Endothelial cell of umbilical vein (primary cell): ENCODE results near the gene RALGAPA1. TPM values are rescaled to one million over a fixed set of nuclear protein-coding genes. Genes with fewer than 3 reads are reported as not detected.
A peak's percentile ranks its signal among the peaks of the same experiment; 100 is the strongest.

Experiments used
- BruUV-seq: library from RNA; stranded (reverse); fragments of 400-500 nt; replicated peaks from 2 replicates; lab custom pipeline; 2021; lab: Mats Ljungman, UMichigan
- CTCF ChIA-PET: fragments of 300-600, 350-600 bp; sonication (Branson Sonifier 250); formaldehyde crosslinking; loops from one replicate; lab custom pipeline; 2021; ENCODE audit warnings: antibody characterized with exemption, inconsistent platforms; lab: Charles Lee
- POLR2A ChIA-PET: fragments of 300-600, 350-600 bp; sonication (Branson Sonifier 250); formaldehyde crosslinking; loops from one replicate; lab custom pipeline; 2021; ENCODE audit warnings: antibody characterized with exemption, inconsistent platforms; lab: Charles Lee
- DNase-seq: peaks from one replicate; pipeline ENCODE4 v3.0.0-alpha.2; 2011; ENCODE audit warnings: low read depth, low spot score
- FAIRE-seq: peaks from 2 replicates; lab custom pipeline; 2011; peaks lifted over from hg19 to GRCh38; lab: Jason Lieb, UNC
- H2AFZ ChIP-seq: 2 replicates; pipeline ENCODE4 v1.6.0; 2012; ENCODE audit warnings: low read depth, low read length, control low read depth, inconsistent platforms
- H3K27ac ChIP-seq: 2 replicates; pipeline ENCODE4 v1.5.1; 2011; ENCODE audit warnings: low read depth, mild to moderate bottlenecking, control low read depth, low read length, moderate library complexity; ENCODE audit not compliant: insufficient read depth
- H3K27me3 ChIP-seq, 2 experiments: 2 replicates each; pipeline versions ENCODE4 v1.6.0 to v1.6.1; 2011; ENCODE audit warnings: low read length in 2 of 2, mixed read lengths in 1 of 2; ENCODE audit not compliant: control insufficient read depth in 2 of 2, insufficient read depth in 2 of 2
- H3K36me3 ChIP-seq, 2 experiments: 2 replicates in 1 of 2; 3 replicates in 1 of 2; pipeline ENCODE4 v1.5.1; 2011; ENCODE audit warnings: low read length in 2 of 2, mild to moderate bottlenecking in 1 of 2, moderate library complexity in 1 of 2; ENCODE audit not compliant: control insufficient read depth in 2 of 2, insufficient read depth in 2 of 2; ENCODE audit errors: extremely low read depth in 1 of 2
- H3K4me1 ChIP-seq: 3 replicates; pipeline ENCODE4 v1.5.1; 2011; ENCODE audit warnings: mild to moderate bottlenecking, low read length; ENCODE audit not compliant: control insufficient read depth, insufficient read depth; ENCODE audit errors: extremely low read depth
- H3K4me2 ChIP-seq: 2 replicates; pipeline ENCODE4 v1.6.1; 2011; ENCODE audit warnings: low read length, control low read depth, mixed read lengths; ENCODE audit not compliant: insufficient read depth
- H3K4me3 ChIP-seq, 3 experiments: fragments of 200-600 bp in 1 of 3; sonication (generic), shearing (Covaris generic) in 1 of 3; replicated peaks in 1 of 3; 2 replicates each; pipeline ENCODE4 v1.5.1; 2011 to 2016; ENCODE audit warnings: control low read depth in 3 of 3, low read length in 3 of 3, mild to moderate bottlenecking in 2 of 3, inconsistent platforms in 1 of 3, low read depth in 1 of 3, moderate library complexity in 1 of 3; ENCODE audit not compliant: insufficient read depth in 1 of 3
- H3K79me2 ChIP-seq: 2 replicates; pipeline ENCODE4 v1.6.0; 2012; ENCODE audit warnings: low read length, inconsistent platforms; ENCODE audit not compliant: control insufficient read depth, insufficient read depth
- H3K9ac ChIP-seq: replicated peaks from 2 replicates; pipeline ENCODE3; 2011; ENCODE audit warnings: low read length, control low read depth; ENCODE audit not compliant: insufficient read depth; ENCODE audit errors: extremely low read depth
- H3K9me1 ChIP-seq: replicated peaks from 3 replicates; pipeline ENCODE4 v1.6.0; 2011; ENCODE audit warnings: mild to moderate bottlenecking, low read length; ENCODE audit not compliant: control insufficient read depth, insufficient read depth; ENCODE audit errors: extremely low read depth
- H3K9me3 ChIP-seq: replicated peaks from 2 replicates; pipeline ENCODE4 v1.5.1; 2012; ENCODE audit warnings: low read length, inconsistent platforms; ENCODE audit not compliant: control insufficient read depth, insufficient read depth
- H4K20me1 ChIP-seq: replicated peaks from 2 replicates; pipeline ENCODE3; 2011; ENCODE audit warnings: mild to moderate bottlenecking, low read length; ENCODE audit not compliant: control insufficient read depth, insufficient read depth; ENCODE audit errors: extremely low read depth
- EZH2 ChIP-seq: IDR thresholded peaks from 2 replicates; pipeline ENCODE4 v1.6.1; 2012; ENCODE audit warnings: borderline replicate concordance, low read depth, mild to moderate bottlenecking, moderate library complexity, low read length, inconsistent platforms; ENCODE audit not compliant: severe bottlenecking
- FOS ChIP-seq: IDR thresholded peaks from 2 replicates; pipeline ENCODE4 v1.6.1; 2011; ENCODE audit warnings: mild to moderate bottlenecking, low read length, moderate library complexity, borderline replicate concordance; ENCODE audit not compliant: insufficient read depth
- GATA2 ChIP-seq: IDR thresholded peaks from 2 replicates; pipeline ENCODE4 v1.7.0; 2011; ENCODE audit warnings: low read depth, mild to moderate bottlenecking, moderate library complexity, mixed read lengths, low read length; ENCODE audit not compliant: insufficient read length, insufficient read depth
- JUN ChIP-seq: IDR thresholded peaks from 2 replicates; pipeline ENCODE4 v1.6.1; 2011; ENCODE audit warnings: borderline replicate concordance, low read depth; ENCODE audit not compliant: insufficient read length, insufficient read depth
- MAX ChIP-seq: IDR thresholded peaks from 2 replicates; pipeline ENCODE4 v1.6.1; 2011; ENCODE audit not compliant: insufficient read depth, insufficient read length
- MYC ChIP-seq: IDR thresholded peaks from one replicate; pipeline ENCODE4 v1.6.1; 2011; ENCODE audit warnings: mild to moderate bottlenecking, low read depth, low read length
- POLR2A ChIP-seq: IDR thresholded peaks from 2 replicates; pipeline ENCODE4 v1.6.1; 2012; ENCODE audit warnings: low read depth, mild to moderate bottlenecking, control low read depth, low read length
- POLR2AphosphoS5 ChIP-seq: IDR thresholded peaks from 2 replicates; pipeline ENCODE4 v1.6.1; 2012; ENCODE audit warnings: low read depth, mild to moderate bottlenecking, control low read depth, low read length, moderate library complexity; ENCODE audit not compliant: insufficient read depth
- dilution Hi-C: fragments of 300-500 bp; cut with MboI; formaldehyde crosslinking; loops from one replicate; pipeline ENCODE4 v1.15.0; 2019; ENCODE audit warnings: low sequenced_read_pairs; ENCODE audit not compliant: extremely low pct_ligation_motif_present
- intact Hi-C: fragments of 100-400 bp; cut with micrococcal nuclease; formaldehyde crosslinking; loops from one replicate; pipeline ENCODE4 v1.10.0; 2022
- polyA plus RNA-seq, 4 experiments: library from polyadenylated mRNA; depleted of rRNA in 3 of 4; stranded (reverse) in 3 of 4; unstranded in 1 of 4; fragments of >200 nt; gene quantifications; 2 replicates each; pipeline versions ENCODE4 v1.2.1 to v1.2.3, GENCODE V29; 2011 to 2012; ENCODE audit warnings: missing spikeins in 1 of 4
- total RNA-seq: library from RNA; stranded (reverse); gene quantifications from 2 replicates; pipeline ENCODE4 v1.2.3, GENCODE V29; 2021
- TF ChIP-seq, protein P1 (sequence below), 2 donors: IDR thresholded peaks; 1 replicate in 1 of 2; 2 replicates in 1 of 2; pipeline ENCODE4 v1.5.1; 2011; ENCODE audit warnings: low read length in 2 of 2, mild to moderate bottlenecking in 2 of 2, moderate library complexity in 2 of 2, control low read depth in 1 of 2, inconsistent platforms in 1 of 2, low read depth in 1 of 2; ENCODE audit not compliant: insufficient read depth in 1 of 2; ENCODE audit errors: extremely low read depth in 1 of 2

Gene RALGAPA1
- total and polyA plus RNA-seq, 2 donors (not counting 3 experiments of a cell fraction or from before 2014, with no cell fraction given), result 6.1 to 30.9 TPM

DNA sequence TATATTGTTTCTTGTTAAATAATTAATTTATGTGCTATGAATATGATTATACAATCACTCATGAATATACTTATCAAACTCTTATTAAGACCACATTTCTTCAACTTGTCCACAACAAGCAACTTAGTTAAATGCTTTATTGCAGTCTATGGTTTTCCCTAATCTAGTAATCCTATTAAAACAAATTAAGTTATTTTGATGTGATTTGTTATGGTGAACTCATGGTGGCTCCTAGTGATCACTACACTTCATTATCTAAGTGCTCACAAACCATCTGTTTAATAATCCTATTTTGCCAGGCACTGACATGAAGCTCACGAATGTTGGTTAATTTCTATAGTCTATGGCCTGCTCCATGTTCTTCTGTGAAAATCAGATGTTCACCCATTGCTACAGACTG is 232.2 kb downstream of the RALGAPA1 start:
- Histone ChIP-seq H3K9ac (no peak overlapping the region), H4K20me1 (no peaks in the 10 kb centered on the region), H3K27me3 (no peaks in the 10 kb centered on the region), H3K4me1 (no peaks in the 10 kb centered on the region), H3K4me2 (no peak overlapping the region), H2AFZ (no peak overlapping the region), H3K4me3 (no peak overlapping the region), H3K36me3 (no peaks in the 10 kb centered on the region), H3K79me2 (no peaks in the 10 kb centered on the region), H3K9me1 (no peaks in the 10 kb centered on the region), H3K27ac (no peak overlapping the region), H3K9me3 (no peaks in the 10 kb centered on the region)
- BruUV-seq, result no TSS peak
- TF ChIP-seq JUN (no peak), MAX (no peak), FOS (no peak), POLR2A (no peak), EZH2 (no peak), POLR2AphosphoS5 (no peak), MYC (no peak), GATA2 (no peak)
- TF ChIP-seq, protein P1, sequence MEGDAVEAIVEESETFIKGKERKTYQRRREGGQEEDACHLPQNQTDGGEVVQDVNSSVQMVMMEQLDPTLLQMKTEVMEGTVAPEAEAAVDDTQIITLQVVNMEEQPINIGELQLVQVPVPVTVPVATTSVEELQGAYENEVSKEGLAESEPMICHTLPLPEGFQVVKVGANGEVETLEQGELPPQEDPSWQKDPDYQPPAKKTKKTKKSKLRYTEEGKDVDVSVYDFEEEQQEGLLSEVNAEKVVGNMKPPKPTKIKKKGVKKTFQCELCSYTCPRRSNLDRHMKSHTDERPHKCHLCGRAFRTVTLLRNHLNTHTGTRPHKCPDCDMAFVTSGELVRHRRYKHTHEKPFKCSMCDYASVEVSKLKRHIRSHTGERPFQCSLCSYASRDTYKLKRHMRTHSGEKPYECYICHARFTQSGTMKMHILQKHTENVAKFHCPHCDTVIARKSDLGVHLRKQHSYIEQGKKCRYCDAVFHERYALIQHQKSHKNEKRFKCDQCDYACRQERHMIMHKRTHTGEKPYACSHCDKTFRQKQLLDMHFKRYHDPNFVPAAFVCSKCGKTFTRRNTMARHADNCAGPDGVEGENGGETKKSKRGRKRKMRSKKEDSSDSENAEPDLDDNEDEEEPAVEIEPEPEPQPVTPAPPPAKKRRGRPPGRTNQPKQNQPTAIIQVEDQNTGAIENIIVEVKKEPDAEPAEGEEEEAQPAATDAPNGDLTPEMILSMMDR (IDR thresholded peaks at IDR 0.05; ENCODE audit: extremely low read depth in 1 of 2, insufficient read depth in 1 of 2, low read depth in 1 of 2, low read length in 2 of 2), result no peak
- dilution Hi-C loops (no loop called here), intact Hi-C loops (no loop called here)
- FAIRE-seq (peak; percentile 61), DNase-seq (no peak)
- ChIA-PET CTCF (interaction anchor here (1.0 to 2.5 kb wide), 2 partner anchors 60 to 137 kb away, joined by 3 to 8 read pairs; no protein-coding TSS in a partner anchor), POLR2A (interaction anchor here (0.6 kb wide), 1 partner anchor 185 kb away, joined by 4 read pairs; no protein-coding TSS in a partner anchor)
